SK-N-SH treated with all-trans-retinoic acid at 6 μM for 48 hours (cell line): ENCODE measurements around the gene LRRC66.

Experiments used
- ARNTL ChIP-seq: fragments of 450-650 bp; formaldehyde crosslinking; IDR thresholded peaks from 2 replicates; pipeline ENCODE4 v1.5.0; 2020; ENCODE audit warnings: low read depth, mild to moderate bottlenecking, moderate library complexity, borderline replicate concordance
- ESRRG ChIP-seq: fragments of 250-450 bp; sonication (Bioruptor Pico); IDR thresholded peaks from 2 replicates; pipeline ENCODE4 v1.6.1; 2021; ENCODE audit warnings: mild to moderate bottlenecking
- RARB ChIP-seq: fragments of 250-450 bp; sonication (Bioruptor Pico); IDR thresholded peaks from 2 replicates; pipeline ENCODE4 v1.8.0; 2021; ENCODE audit warnings: mild to moderate bottlenecking, moderate library complexity
- SNAI2 ChIP-seq: fragments of 250-450 bp; sonication (Bioruptor Pico); IDR thresholded peaks from 2 replicates; pipeline ENCODE4 v1.5.0; 2020; ENCODE audit warnings: mild to moderate bottlenecking, moderate library complexity
- ZFP30 ChIP-seq: fragments of 450-650 bp; formaldehyde crosslinking; IDR thresholded peaks from 2 replicates; pipeline ENCODE4 v1.5.0; 2022; ENCODE audit warnings: mild to moderate bottlenecking, moderate library complexity

DNA sequence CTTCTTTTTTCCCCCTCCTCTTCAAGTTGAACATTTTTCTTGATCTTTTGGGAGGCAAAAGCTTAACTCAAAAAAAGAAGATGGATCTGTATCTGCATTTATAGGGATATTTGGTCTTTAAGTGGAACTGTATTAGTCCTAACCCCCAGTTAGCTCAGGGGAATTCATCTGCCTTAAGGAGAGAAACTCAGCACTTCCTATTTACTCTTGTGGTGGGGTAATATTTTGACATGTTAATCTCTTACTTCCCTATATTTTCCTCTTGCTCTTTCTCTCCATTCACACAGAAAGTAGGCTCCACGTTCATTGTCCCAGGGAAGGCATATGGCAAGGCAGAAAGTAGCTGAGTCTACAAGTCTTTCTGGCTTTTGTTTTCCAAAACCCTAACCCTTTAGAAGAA lies 5.3 kb downstream of the LRRC66 start:
- no peak for TF ChIP-seq RARB (CRISPR knock-in tag)
- TF ChIP-seq ARNTL (CRISPR knock-in tag) = no peak
- TF ChIP-seq SNAI2 (CRISPR knock-in tag) = no peak
- TF ChIP-seq ESRRG = no peak
- no peak for TF ChIP-seq ZFP30 (CRISPR knock-in tag)
